Coronary artery (tissue), 2 donors: ENCODE results near the gene SLC22A23.

Experiments
- DNase-seq: peaks from one replicate; pipeline ENCODE4 v3.0.0-alpha.2; 2017; ENCODE audit warnings: low spot score
- H3K27ac ChIP-seq, 2 donors: fragments of 200-600 bp; sonication (generic); one replicate each; pipeline ENCODE4 v1.5.1; 2016 to 2019
- H3K4me3 ChIP-seq: fragments of 200-600 bp; sonication (generic); 2 replicates; pipeline ENCODE4 v1.5.1; 2016; ENCODE audit warnings: mild to moderate bottlenecking, moderate library complexity
- CTCF ChIP-seq: fragments of 200-600 bp; sonication (generic); IDR thresholded peaks from one replicate; pipeline ENCODE4 v1.5.1; 2019; ENCODE audit warnings: antibody characterized with exemption

The SLC22A23 gene

GRCh38 chr6:3484946-3485345 is 28.1 kb upstream of the SLC22A23 start:
- H3K4me3 ChIP-seq = no peak overlapping the region
- TF ChIP-seq CTCF = no peak
- no peak for DNase-seq
- no peak overlapping the region for H3K27ac ChIP-seq

GRCh38 chr6:3484192-3484591 is 27.3 kb upstream of the SLC22A23 start:
- DNase-seq = no peak
- TF ChIP-seq CTCF = no peak
- H3K4me3 ChIP-seq = no peak overlapping the region
- no peak overlapping the region for H3K27ac ChIP-seq

GRCh38 chr6:3483675-3484074 is 26.8 kb upstream of the SLC22A23 start:
- no peak overlapping the region for H3K4me3 ChIP-seq
- TF ChIP-seq CTCF = no peak
- DNase-seq = no peak
- no peak overlapping the region for H3K27ac ChIP-seq

GRCh38 chr6:3482869-3483268 is 26.0 kb upstream of the SLC22A23 start:
- no peak for DNase-seq
- Histone ChIP-seq H3K27ac (no peak overlapping the region), H3K4me3 (no peak overlapping the region)
- TF ChIP-seq CTCF = no peak

GRCh38 chr6:3481640-3482039 is 24.8 kb upstream of the SLC22A23 start:
- Histone ChIP-seq H3K27ac (no peak overlapping the region), H3K4me3 (no peak overlapping the region)
- DNase-seq = no peak
- no peak for TF ChIP-seq CTCF

GRCh38 chr6:3480009-3480408 is 23.2 kb upstream of the SLC22A23 start:
- H3K4me3 ChIP-seq = no peak overlapping the region
- DNase-seq = no peak
- no peak overlapping the region for H3K27ac ChIP-seq
- no peak for TF ChIP-seq CTCF

- Histone ChIP-seq H3K27ac (no peak overlapping the region), H3K4me3 (no peak overlapping the region)
- DNase-seq = peak; percentile 55
- no peak for TF ChIP-seq CTCF
Measured at GRCh38 chr6:3473773-3474172, 16.9 kb upstream of the SLC22A23 start.
